Tibial artery (tissue), 4 donors: ENCODE measurements around the gene ZFP1.

Experiments used
- DNase-seq, 2 donors: peaks; one replicate each; pipeline ENCODE4 v3.0.0-alpha.2; 2019
- H3K27ac ChIP-seq, 2 donors: fragments of 200-600 bp; sonication (generic) in 1 of 2; 1 replicate in 1 of 2; 2 replicates in 1 of 2; pipeline ENCODE4 v1.5.1; 2018 to 2019; ENCODE audit warnings: mild to moderate bottlenecking in 1 of 2
- H3K27me3 ChIP-seq, 2 donors: fragments of 200-600 bp; sonication (generic) in 1 of 2; one replicate each; pipeline versions ENCODE4 v1.5.1 to v1.6.0; 2016 to 2019
- H3K36me3 ChIP-seq, 3 donors: fragments of 200-600 bp; sonication (generic) in 2 of 3; one replicate each; pipeline ENCODE4 v1.5.1; 2016 to 2019; ENCODE audit warnings: mild to moderate bottlenecking in 2 of 3
- H3K4me1 ChIP-seq, 4 donors: fragments of 200-600 bp; sonication (generic) in 2 of 4; 1 replicate in 3 of 4; 2 replicates in 1 of 4; pipeline ENCODE4 v1.5.1; 2016 to 2019
- H3K4me3 ChIP-seq, 2 donors: fragments of 200-600 bp; sonication (generic) in 1 of 2; 1 replicate in 1 of 2; 2 replicates in 1 of 2; pipeline ENCODE4 v1.5.1; 2018 to 2019; ENCODE audit warnings: mild to moderate bottlenecking in 2 of 2
- H3K9me3 ChIP-seq, 3 donors: fragments of 200-600 bp; sonication (generic) in 1 of 3; one replicate each; pipeline ENCODE4 v1.5.1; 2016 to 2019
- CTCF ChIP-seq, 2 experiments: fragments of 200-600 bp in 1 of 2; fragments of 450-650 bp in 1 of 2; IDR thresholded peaks; one replicate each; pipeline ENCODE4 v1.5.1; 2017 to 2019; ENCODE audit warnings: antibody characterized with exemption in 2 of 2, mild to moderate bottlenecking in 1 of 2, moderate library complexity in 1 of 2
- intact Hi-C: fragments of 100-400 bp; cut with DNase I; formaldehyde crosslinking; loops from one replicate; pipeline ENCODE4 v1.15.0; 2023; ENCODE audit warnings: low total_unique reads

Gene ZFP1

GRCh38 chr16:75131081-75131480, 17.2 kb upstream of the ZFP1 start:
- TF ChIP-seq CTCF (IDR thresholded peaks at IDR 0.05) = no peak
- Histone ChIP-seq H3K4me3 (no peak overlapping the region), H3K9me3 (peaks cover 0 to 5% (median 0%) of the 10 kb centered on the region in 3 donors), H3K36me3 (no peaks in the 10 kb centered on the region), H3K4me1 (no peaks in the 10 kb centered on the region), H3K27me3 (no peaks in the 10 kb centered on the region), H3K27ac (no peak overlapping the region)
- intact Hi-C loops = no loop called here
- no peak for DNase-seq

- DNase-seq = no peak
- H3K4me1 ChIP-seq = no peaks in the 10 kb centered on the region
- intact Hi-C loops = no loop called here
- no peak overlapping the region for H3K4me3 ChIP-seq
- no peak for TF ChIP-seq CTCF (IDR thresholded peaks at IDR 0.05)
- H3K27me3 ChIP-seq = no peaks in the 10 kb centered on the region
- no peaks in the 10 kb centered on the region for H3K36me3 ChIP-seq
- H3K27ac ChIP-seq = no peak overlapping the region
- H3K9me3 ChIP-seq = no peaks in the 10 kb centered on the region
Observed at GRCh38 chr16:75138233-75138632, 10.1 kb upstream of the ZFP1 start.

GRCh38 chr16:75138636-75139035, 9.7 kb upstream of the ZFP1 start:
- Histone ChIP-seq H3K27ac (no peak overlapping the region), H3K4me1 (no peaks in the 10 kb centered on the region), H3K36me3 (no peaks in the 10 kb centered on the region), H3K4me3 (no peak overlapping the region), H3K9me3 (no peaks in the 10 kb centered on the region), H3K27me3 (no peaks in the 10 kb centered on the region)
- DNase-seq = no peak
- no peak for TF ChIP-seq CTCF (IDR thresholded peaks at IDR 0.05)
- intact Hi-C loops = no loop called here

- H3K4me1 ChIP-seq = no peaks in the 10 kb centered on the region
- no peak overlapping the region for H3K4me3 ChIP-seq
- DNase-seq = no peak
- H3K27me3 ChIP-seq = no peaks in the 10 kb centered on the region
- H3K27ac ChIP-seq = no peak overlapping the region
- no peaks in the 10 kb centered on the region for H3K9me3 ChIP-seq
- TF ChIP-seq CTCF (IDR thresholded peaks at IDR 0.05) = no peak
- intact Hi-C loops = no loop called here
- H3K36me3 ChIP-seq = no peaks in the 10 kb centered on the region
Observed at GRCh38 chr16:75139498-75139897, 8.8 kb upstream of the ZFP1 start.

- H3K36me3 ChIP-seq = no peaks in the 10 kb centered on the region
- H3K9me3 ChIP-seq = no peaks in the 10 kb centered on the region
- no peak for TF ChIP-seq CTCF (IDR thresholded peaks at IDR 0.05)
- H3K4me3 ChIP-seq = no peak overlapping the region
- H3K27ac ChIP-seq = no peak overlapping the region
- no peaks in the 10 kb centered on the region for H3K4me1 ChIP-seq
- intact Hi-C loops = no loop called here
- no peak for DNase-seq
- no peaks in the 10 kb centered on the region for H3K27me3 ChIP-seq
Observed at GRCh38 chr16:75143941-75144340, 4.4 kb upstream of the ZFP1 start.

GRCh38 chr16:75147968-75148310, 385 bp upstream of the ZFP1 start:
- Histone ChIP-seq H3K36me3 (peaks cover 3 to 13% (median 3%) of the 10 kb centered on the region in 3 donors), H3K9me3 (peaks cover 4 to 11% (median 10%) of the 10 kb centered on the region in 3 donors), H3K27me3 (no peaks in the 10 kb centered on the region), H3K4me3 (peak overlapping the region; percentile 78 to 98), H3K4me1 (peaks cover 0 to 8% (median 4%) of the 10 kb centered on the region in 4 donors), H3K27ac (peak overlapping the region; percentile 97 to 99)
- DNase-seq = no peak
- intact Hi-C loops = no loop called here
- TF ChIP-seq CTCF (IDR thresholded peaks at IDR 0.05) = no peak
